HepG2 (cell line): ENCODE measurements around the gene CHRM2. TPM values are rescaled to one million over a fixed set of nuclear protein-coding genes. Genes with fewer than 3 reads are reported as not detected.

ENCODE experiments used
- ATAC-seq: fragments of 200-7000 bp; cut with Tn5 transposase; 3 replicates; pipeline ENCODE4 v1.9.1; 2020; ENCODE audit warnings: mild to moderate bottlenecking, moderate library complexity
- BruUV-seq: library from RNA; stranded (reverse); fragments of 400-500 nt; replicated peaks from 2 replicates; lab custom pipeline; 2021; lab: Mats Ljungman, UMichigan
- CTCF ChIA-PET: fragments of 300-600 bp; formaldehyde crosslinking; extraction: SDS; loops from one replicate; lab custom pipeline; 2021; ENCODE audit warnings: low total read pairs, inconsistent platforms, low intra/inter-chr PET ratio; lab: Yijun Ruan, JAX
- POLR2A ChIA-PET: fragments of 350-600 bp; sonication (Branson Sonifier 250); formaldehyde crosslinking; loops from one replicate; lab custom pipeline; 2020; ENCODE audit warnings: antibody characterized with exemption, inconsistent platforms; lab: Yijun Ruan, JAX
- DNase-seq: peaks from one replicate; pipeline ENCODE4 v3.0.0-alpha.2; 2015; ENCODE audit warnings: low spot score
- FAIRE-seq: peaks from 3 replicates; lab custom pipeline; 2011; peaks lifted over from hg19 to GRCh38; lab: Jason Lieb, UNC
- H2AFZ ChIP-seq: one replicate; pipeline ENCODE4 v1.6.1; 2011; ENCODE audit warnings: low read length, inconsistent platforms
- H3K27ac ChIP-seq: fragments of 300-600 bp; 3 replicates; pipeline ENCODE4 v1.8.0; 2011; ENCODE audit warnings: mixed run types, mild to moderate bottlenecking, mixed read lengths, low read length, inconsistent platforms; ENCODE audit not compliant: insufficient read depth; ENCODE audit errors: extremely low read length
- H3K27me3 ChIP-seq, 2 experiments: fragments of 200-600 bp in 1 of 2; 2 replicates in 1 of 2; 3 replicates in 1 of 2; pipeline versions ENCODE4 v1.6.0 to v1.8.0; 2011; ENCODE audit warnings: low read length in 2 of 2, mild to moderate bottlenecking in 2 of 2, moderate library complexity in 2 of 2, inconsistent platforms in 1 of 2; ENCODE audit not compliant: insufficient read depth in 2 of 2, control insufficient read depth in 1 of 2
- H3K36me3 ChIP-seq, 2 experiments: fragments of 200-600 bp in 1 of 2; replicated peaks in 1 of 2; 2 replicates in 1 of 2; 3 replicates in 1 of 2; pipeline versions ENCODE4 v1.5.1 to v1.8.0; 2011; ENCODE audit warnings: low read length in 2 of 2, inconsistent platforms in 1 of 2; ENCODE audit not compliant: insufficient read depth in 2 of 2, control insufficient read depth in 1 of 2
- H3K4me1 ChIP-seq: 2 replicates; pipeline ENCODE4 v1.5.1; 2012; ENCODE audit warnings: low read length, inconsistent platforms; ENCODE audit not compliant: insufficient read depth
- H3K4me2 ChIP-seq: 2 replicates; pipeline ENCODE4 v1.6.0; 2011; ENCODE audit warnings: low read depth, low read length, inconsistent platforms
- H3K4me3 ChIP-seq, 3 experiments: fragments of 200-600 bp in 1 of 3; sonication (generic), shearing (Covaris generic) in 1 of 3; replicated peaks in 1 of 3; 2 replicates each; pipeline ENCODE4 v1.5.1; 2011 to 2016; ENCODE audit warnings: low read length in 3 of 3, inconsistent platforms in 2 of 3, low read depth in 2 of 3, mild to moderate bottlenecking in 2 of 3, control low read depth in 1 of 3, mixed read lengths in 1 of 3; ENCODE audit not compliant: insufficient read depth in 1 of 3
- H3K79me2 ChIP-seq: one replicate; pipeline ENCODE4 v1.6.1; 2011; ENCODE audit warnings: low read length, inconsistent platforms; ENCODE audit not compliant: insufficient read depth
- H3K9ac ChIP-seq: 2 replicates; pipeline ENCODE4 v1.6.0; 2011; ENCODE audit warnings: mild to moderate bottlenecking, low read depth, low read length, inconsistent platforms; ENCODE audit not compliant: insufficient read depth
- H3K9me3 ChIP-seq: 2 replicates; pipeline ENCODE4 v1.5.1; 2012; ENCODE audit warnings: mild to moderate bottlenecking, low read length
- H4K20me1 ChIP-seq: 2 replicates; pipeline ENCODE4 v1.6.0; 2011; ENCODE audit warnings: inconsistent platforms, mild to moderate bottlenecking, low read length, moderate library complexity; ENCODE audit not compliant: insufficient read depth
- CTCF ChIP-seq: sonication (generic); formaldehyde crosslinking; IDR thresholded peaks from 2 replicates; pipeline ENCODE4 v1.5.0; 2020; ENCODE audit warnings: mild to moderate bottlenecking, missing genetic modification reagents, moderate library complexity
- PATZ1 ChIP-seq: sonication (generic); formaldehyde crosslinking; IDR thresholded peaks from 2 replicates; pipeline ENCODE4 v1.4.0; 2020; ENCODE audit warnings: missing genetic modification reagents
- RCOR2 ChIP-seq: IDR thresholded peaks from 2 replicates; pipeline ENCODE4 v1.6.1; 2016; ENCODE audit warnings: missing biosample characterization, missing genetic modification reagents
- WGBS: methylation state at CpG from one replicate; pipeline ENCODE4 v1.1.6; 2017; ENCODE audit warnings: low lambda C conversion rate; 5-methylcytosine and 5-hydroxymethylcytosine counted together
- in situ Hi-C: cut with HindIII; loops from 2 replicates; pipeline ENCODE4 v1.10.0; 2017; ENCODE audit warnings: low pct_unique_long_range_greater_than_20kb; ENCODE audit not compliant: extremely low pct_ligation_motif_present
- intact Hi-C: fragments of 100-400 bp; cut with micrococcal nuclease; formaldehyde crosslinking; loops from one replicate; pipeline ENCODE4 v1.10.0; 2022; ENCODE audit not compliant: unreplicated experiment
- polyA plus RNA-seq, 8 experiments: library from polyadenylated mRNA; depleted of rRNA in 3 of 8; stranded (reverse) in 7 of 8; unstranded in 1 of 8; fragments of >200 nt; fragmentation: Illumina TruSeq in 4 of 8; extraction: Trizol in 4 of 8; gene quantifications; 2 replicates each; pipeline versions ENCODE4 v1.2.1 to v1.2.3, GENCODE V29; 2011 to 2016; ENCODE audit warnings: low read depth in 4 of 8, missing spikeins in 1 of 8, mixed read lengths in 1 of 8; ENCODE audit not compliant: insufficient read depth in 1 of 8
- total RNA-seq, 5 experiments: library from RNA; depleted of rRNA; stranded (reverse); fragments of >200 nt; fragmentation: Illumina TruSeq; extraction: Trizol; gene quantifications; 2 replicates each; pipeline ENCODE4 v1.2.3, GENCODE V29; 2016; ENCODE audit warnings: low read depth in 1 of 5

CHRM2 gene
- total and polyA plus RNA-seq, 2 of the 13 experiments (the other 11 are each of a cell fraction or from before 2014, with no cell fraction given): not detected

- no peaks in the 10 kb centered on the region for H3K9me3 ChIP-seq
- BruUV-seq: no TSS peak
- CTCF ChIA-PET: no interaction called here
- no peak overlapping the region for H3K9ac ChIP-seq
- TF ChIP-seq PATZ1: peak; percentile 57; the same call in 1 of the 2 replicates
- TF ChIP-seq RCOR2 (CRISPR knock-in tag): no peak
- peak; percentile 48 for TF ChIP-seq CTCF (CRISPR knock-in tag)
- peak; percentile 59; the same call in 2 of the 3 replicates for ATAC-seq
- peak; percentile 20 for DNase-seq
- H3K4me2 ChIP-seq: no peak overlapping the region
- H3K36me3 ChIP-seq: no peaks in the 10 kb centered on the region
- in situ Hi-C loops: no loop called here
- H3K4me1 ChIP-seq: no peaks in the 10 kb centered on the region
- WGBS: 0% methylated on average over 2 of the region's 2 CpGs
- H3K79me2 ChIP-seq: no peaks in the 10 kb centered on the region
- H3K27ac ChIP-seq: no peak overlapping the region
- H2AFZ ChIP-seq: no peak overlapping the region
- intact Hi-C loops: no loop called here
- H3K27me3 ChIP-seq: 0 out of 5 replicates have a peak, but pooled peaks cover 0 to 4% of the 10 kb centered on the region in 2 experiments
- H3K4me3 ChIP-seq: no peak overlapping the region
- FAIRE-seq: no peak
- POLR2A ChIA-PET: no interaction called here
- no peaks in the 10 kb centered on the region for H4K20me1 ChIP-seq
Measured at GRCh38 chr7:136874393-136875032, 6.1 kb downstream of the CHRM2 start.
